Activated CD8-positive, alpha-beta memory T cell treated with anti-CD3 and anti-CD28 coated beads for 36 hours (primary cell): Measurements from ENCODE around the gene ZNF480. TPM values are rescaled to one million over a fixed set of nuclear protein-coding genes. Genes with fewer than 3 reads are reported as not detected.
"Not testable (repeated sequence)": the region's sequence is repeated elsewhere in the genome, so short reads cannot be mapped to it uniquely, and the experiment has no call there.

Source experiments
- CTCF ChIA-PET: fragments of 350-600 bp; sonication (Branson Sonifier 250); formaldehyde crosslinking; loops from one replicate; lab custom pipeline; 2021; ENCODE audit warnings: antibody characterized with exemption; lab: Charles Lee
- POLR2A ChIA-PET: fragments of 350-600 bp; sonication (Branson Sonifier 250); formaldehyde crosslinking; loops from one replicate; lab custom pipeline; 2021; ENCODE audit warnings: antibody characterized with exemption; lab: Charles Lee
- total RNA-seq, 2 experiments: library from RNA; stranded (reverse); gene quantifications; one replicate each; pipeline ENCODE4 v1.2.3, GENCODE V29; 2021

Gene ZNF480
- total RNA-seq, 2 experiments from 2014 or later: 4.7 to 5.2 TPM

DNA sequence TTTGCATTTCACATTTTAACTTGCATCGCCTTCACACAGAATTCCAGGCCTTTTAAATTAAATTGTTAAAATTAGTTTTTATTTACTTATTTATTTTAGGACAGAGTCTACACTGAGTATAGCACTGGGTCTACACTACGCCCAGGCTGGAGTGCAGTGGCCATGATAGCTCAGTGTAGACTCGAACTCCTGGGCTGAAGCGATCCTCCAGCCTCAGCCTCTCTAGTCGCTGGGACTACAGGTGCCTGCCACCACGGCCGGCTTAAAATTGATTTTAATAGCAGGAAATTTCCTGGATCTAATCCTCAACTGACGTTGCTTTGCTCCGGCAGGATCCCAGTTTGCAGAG, 38.8 kb downstream of the ZNF480 start:
- CTCF ChIA-PET: no interaction called here

DNA sequence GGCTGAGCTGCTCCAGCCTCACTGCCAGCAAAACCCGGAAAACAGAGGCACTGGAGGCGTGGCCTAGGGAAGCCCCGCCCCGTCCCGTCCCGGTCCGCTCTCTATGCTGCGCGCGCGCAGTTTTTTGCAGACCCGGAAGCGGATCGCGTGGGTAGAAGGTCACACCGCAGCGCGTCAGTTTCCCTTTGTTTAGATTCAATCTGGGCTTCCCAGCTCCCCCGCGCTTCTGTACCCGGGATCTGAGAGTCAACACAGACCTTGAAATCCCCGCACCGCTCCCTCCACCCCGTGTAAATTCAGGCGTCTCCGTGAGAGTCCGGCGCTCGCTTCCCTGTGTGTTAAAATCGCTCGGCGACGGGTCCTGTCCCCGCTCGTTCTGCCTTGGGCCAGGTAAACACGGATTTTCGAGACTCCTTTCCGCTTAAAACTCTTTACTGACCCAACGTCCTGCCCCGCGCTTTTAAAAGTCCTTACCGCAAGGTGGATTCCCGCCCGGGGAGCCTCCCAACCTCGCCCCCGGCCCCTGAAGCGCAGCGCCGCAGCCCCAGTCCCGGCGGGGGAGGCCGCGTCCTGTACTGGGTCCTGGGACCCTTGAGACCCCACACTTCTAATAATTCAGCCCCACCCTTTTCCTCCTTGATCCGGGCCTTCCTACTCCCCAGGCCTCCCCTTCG, 39.3 kb downstream of the ZNF480 start, which contains the start of gene ZNF610:
Gene ZNF610 (plus strand): TSS at position 127 of the 674 bp plus-strand sequence. CDS start 12,930 bp downstream, outside the sequence.
- ChIA-PET CTCF (no interaction called here), POLR2A (no interaction called here)

More for the DNA sequence above, 38.8 kb downstream of the ZNF480 start:
- POLR2A ChIA-PET: no interaction called here

DNA sequence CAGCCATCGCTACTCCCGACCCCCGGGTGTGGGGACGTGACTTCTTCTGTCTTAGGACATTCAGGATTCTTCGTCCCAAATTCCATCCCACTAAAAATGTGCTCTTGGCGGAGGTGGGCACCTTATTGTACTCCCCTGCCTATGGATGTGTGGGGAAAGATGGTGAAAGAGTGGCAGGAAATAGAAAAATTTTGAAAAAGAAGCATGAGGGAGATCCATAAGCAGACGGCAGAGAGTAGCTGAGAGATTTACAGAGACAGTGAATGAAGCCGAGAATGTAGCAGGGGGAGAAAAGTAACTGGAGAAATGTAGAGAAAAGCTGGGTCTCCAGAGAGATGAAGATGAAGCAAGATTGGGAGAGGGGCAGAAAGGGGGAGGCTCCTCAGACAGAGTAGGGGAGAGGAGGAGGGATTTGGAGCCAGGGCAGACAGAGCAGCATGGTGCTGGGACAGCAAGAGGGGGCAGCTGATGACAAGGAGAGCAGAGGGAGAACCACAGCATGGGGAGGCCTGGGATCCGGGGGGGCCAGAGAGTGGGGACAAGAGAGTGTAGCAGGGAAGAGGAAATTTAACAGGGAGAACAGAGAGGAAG, 39.9 kb downstream of the ZNF480 start:
- CTCF ChIA-PET: no interaction called here
- POLR2A ChIA-PET: interaction anchor here (1.1 kb wide), 1 partner anchor 33 kb away, joined by 4 read pairs; the partner anchor contains the start of gene ZNF880

DNA sequence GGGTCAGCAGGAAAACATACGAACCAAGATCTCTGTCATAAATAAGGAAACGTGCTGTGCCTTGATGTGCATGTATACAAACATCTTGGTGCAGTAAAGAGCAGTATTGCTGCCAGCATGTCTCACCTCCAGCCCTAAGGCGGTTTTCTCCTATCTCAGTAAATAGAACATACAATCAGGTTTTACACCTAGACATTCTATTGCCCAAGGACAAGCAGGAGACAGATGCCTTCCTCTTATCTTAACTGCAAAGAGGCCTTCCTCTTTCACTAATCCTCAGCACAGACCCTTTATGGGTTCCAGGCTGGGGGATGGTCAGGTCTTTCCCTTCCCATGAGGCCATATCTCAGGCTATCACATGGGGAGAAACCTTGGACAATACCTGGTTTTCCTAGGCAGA, 42.1 kb downstream of the ZNF480 start:
- POLR2A ChIA-PET, CTCF ChIA-PET: not testable (repeated sequence)

DNA sequence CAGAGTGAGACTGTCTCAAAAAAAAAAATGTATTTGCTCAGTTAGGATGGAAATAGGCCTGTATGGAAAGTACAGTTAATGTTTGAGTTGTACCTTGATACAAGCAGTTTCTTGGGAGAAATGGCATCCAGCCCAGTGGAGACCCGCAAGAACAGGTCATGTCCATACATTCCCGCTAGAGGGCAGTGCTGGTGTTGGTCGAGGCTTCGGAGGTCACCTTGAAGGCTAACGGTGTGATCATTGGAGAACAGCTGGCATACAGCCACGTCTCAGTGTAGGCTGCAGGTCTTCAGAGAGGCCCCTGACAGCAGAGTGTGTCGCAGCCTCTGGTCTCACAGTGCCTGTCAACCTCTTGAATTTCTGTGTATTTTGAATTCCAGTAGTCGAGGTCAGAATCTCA, 46.6 kb downstream of the ZNF480 start:
- ChIA-PET CTCF (interaction anchor here (1.1 to 1.5 kb wide), 2 partner anchors 10 to 12 kb away, joined by 3 read pairs; no protein-coding TSS in a partner anchor), POLR2A (no interaction called here)

DNA sequence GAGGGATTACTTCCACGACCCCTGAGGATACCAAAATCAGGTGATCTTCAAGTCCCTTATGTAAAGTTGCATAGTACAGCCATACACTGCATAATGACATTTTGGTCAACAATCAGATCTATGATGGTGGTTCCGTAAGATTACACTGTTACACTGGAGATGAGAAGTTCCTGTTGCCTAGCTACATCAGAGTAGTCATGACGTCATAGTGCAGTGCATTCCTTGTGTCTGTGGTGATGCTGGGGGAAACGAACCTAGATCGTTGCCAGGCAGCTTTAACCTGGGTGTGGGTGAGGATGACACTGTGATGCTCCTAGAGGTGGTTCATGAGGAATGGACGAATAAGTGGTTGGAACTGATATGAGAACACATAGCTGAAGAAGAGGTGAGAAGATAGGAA, 48.2 kb downstream of the ZNF480 start:
- ChIA-PET CTCF (no interaction called here), POLR2A (interaction anchor here (0.5 kb wide), 1 partner anchor 23 kb away, joined by 10 read pairs; no protein-coding TSS in a partner anchor)

DNA sequence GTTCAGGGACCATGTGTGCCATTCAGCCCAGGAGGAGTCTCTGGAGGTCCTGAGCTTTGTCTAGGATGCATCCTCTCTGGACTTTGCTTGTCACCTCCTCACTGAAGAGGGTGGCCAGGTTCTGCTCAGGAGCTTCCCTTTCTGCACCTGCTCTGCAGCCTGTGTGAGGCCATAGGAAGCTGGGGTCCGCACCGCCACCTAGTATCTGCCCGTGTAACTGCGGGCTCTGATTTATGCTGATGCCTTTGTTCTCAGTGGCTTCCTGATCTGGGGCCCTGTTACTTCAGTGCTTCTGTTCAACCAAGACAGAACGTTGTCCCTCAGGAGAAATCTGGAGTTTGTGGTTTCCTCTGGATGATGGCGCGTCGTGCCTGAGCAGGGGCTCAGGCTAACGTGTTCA, 54.5 kb downstream of the ZNF480 start:
- POLR2A ChIA-PET: no interaction called here
- CTCF ChIA-PET: no interaction called here

DNA sequence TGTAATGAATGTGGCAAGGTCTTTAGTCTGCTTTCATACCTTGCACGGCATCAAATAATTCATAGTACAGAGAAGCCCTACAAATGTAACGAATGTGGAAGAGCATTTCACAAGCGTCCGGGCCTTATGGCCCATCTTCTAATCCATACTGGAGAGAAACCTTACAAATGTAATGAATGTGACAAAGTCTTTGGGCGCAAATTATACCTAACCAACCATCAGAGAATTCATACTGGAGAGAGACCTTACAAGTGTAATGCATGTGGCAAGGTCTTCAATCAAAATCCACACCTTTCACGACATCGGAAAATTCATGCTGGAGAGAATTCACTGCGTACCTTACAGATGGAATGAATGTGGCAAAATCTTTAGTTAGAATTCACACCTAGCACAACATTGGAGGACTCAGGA, 69.5 kb downstream of the ZNF480 start:
- ChIA-PET POLR2A (no interaction called here), CTCF (no interaction called here)

DNA sequence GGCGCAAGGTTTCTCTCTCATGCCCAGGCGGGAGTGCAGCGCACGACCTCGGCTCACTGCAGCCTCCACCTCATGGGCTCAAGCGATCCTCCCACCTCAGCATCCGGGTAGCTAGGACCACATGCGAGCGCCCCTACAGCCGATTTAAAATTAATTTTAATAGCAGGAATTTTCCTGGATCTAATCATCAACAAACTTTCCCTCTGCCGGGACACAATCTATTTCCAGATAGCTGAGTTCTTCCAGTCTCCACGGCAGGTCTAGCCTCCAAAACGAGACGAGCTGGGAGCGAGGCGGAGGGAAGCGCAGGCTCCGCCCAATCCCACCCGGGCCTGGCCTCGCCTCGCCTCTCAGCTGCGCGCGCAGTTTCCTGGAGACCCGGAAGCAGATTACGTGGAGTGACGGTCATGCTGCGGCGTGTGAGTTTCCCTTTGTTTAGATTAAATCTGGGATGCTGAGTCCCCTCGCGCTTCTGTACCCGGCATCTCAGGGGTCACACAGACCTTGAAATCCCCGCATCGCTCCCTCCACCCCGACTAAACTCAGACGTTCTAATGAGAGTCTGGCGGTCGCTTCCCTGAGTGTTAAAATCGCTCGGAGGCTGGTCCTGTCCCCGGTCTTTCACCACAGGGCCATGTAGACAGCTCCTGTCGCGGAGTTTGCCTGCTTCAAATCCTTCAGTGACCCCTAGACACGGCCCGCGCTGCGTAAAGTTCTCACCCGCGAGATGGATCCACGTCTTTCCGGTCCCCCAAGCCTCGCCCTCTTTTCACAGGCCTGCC, 72.8 kb downstream of the ZNF480 start, which contains the start of gene ZNF880:
Gene ZNF880 (plus strand): TSS at position 365 of the 782 bp plus-strand sequence. CDS start 43 bp downstream, at position 408.
- ChIA-PET POLR2A (interaction anchor here (0.9 kb wide), 1 partner anchor 33 kb away, joined by 4 read pairs; no protein-coding TSS in a partner anchor), CTCF (interaction anchor here (0.6 kb wide), 1 partner anchor 80 kb away, joined by 3 read pairs; no protein-coding TSS in a partner anchor)

DNA sequence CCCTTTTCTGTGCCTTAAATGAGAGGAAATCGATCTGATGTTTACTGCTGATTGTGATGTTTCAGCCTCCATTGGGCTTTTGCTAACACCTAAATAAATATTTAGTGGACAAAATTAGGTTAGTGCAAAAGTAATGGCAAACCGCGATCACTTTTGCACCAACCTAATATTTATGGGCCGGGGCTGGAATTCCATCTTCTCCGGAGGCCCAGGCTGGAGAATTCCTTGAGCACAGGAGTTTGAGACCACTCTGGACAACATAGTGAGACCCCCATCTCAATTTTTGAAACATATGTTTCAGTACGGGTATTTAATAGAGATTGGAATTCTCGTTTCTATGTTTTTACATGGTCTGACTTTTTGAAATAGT, 73.4 kb downstream of the ZNF480 start:
- ChIA-PET POLR2A (no interaction called here), CTCF (no interaction called here)

Other genes starting within 250 kb of the ZNF480 start
- gene ZNF432, start 248.3 kb upstream of the ZNF480 start, total RNA-seq: 10 to 100 TPM; 10.9 to 13.9 TPM
- gene ZNF841, start 201.4 kb upstream of the ZNF480 start, total RNA-seq: 10 to 100 TPM; 12.9 to 13.0 TPM
- 10 to 100 TPM; 10.2 to 10.8 TPM for gene ZNF616, start 157.2 kb upstream of the ZNF480 start, total RNA-seq
- 1 to 10 TPM; 7.2 to 9.4 TPM for gene ZNF836, start 125.5 kb upstream of the ZNF480 start, total RNA-seq
- 100 to 1,000 TPM; 231 to 236 TPM for gene PPP2R1A, start 107.1 kb upstream of the ZNF480 start, total RNA-seq
- 10 to 100 TPM; 18.5 to 21.8 TPM for gene ZNF766, start 27.6 kb upstream of the ZNF480 start, total RNA-seq
- 1 to 10 TPM in 1 of 2 experiments, under 1 TPM in 1; 0.82 to 1.2 TPM for gene ZNF610, start 39.1 kb downstream of the ZNF480 start, total RNA-seq
- 10 to 100 TPM; 12.5 to 14.0 TPM for gene ZNF880, start 72.8 kb downstream of the ZNF480 start, total RNA-seq
- 1 to 10 TPM; 7.4 TPM for gene ZNF528, start 100.7 kb downstream of the ZNF480 start, total RNA-seq
- not detected for gene ZNF534, start 132.0 kb downstream of the ZNF480 start, total RNA-seq
- under 1 TPM; 0.48 to 0.73 TPM for gene ZNF578, start 156.4 kb downstream of the ZNF480 start, total RNA-seq
- gene ZNF808, start 230.5 kb downstream of the ZNF480 start, total RNA-seq: 10 to 100 TPM; 24.9 to 27.5 TPM